Ishikawa (cell line): ENCODE measurements around the gene WDSUB1.

Experiments
- MAX ChIP-seq: IDR thresholded peaks from 2 replicates; pipeline ENCODE4 v1.6.1; 2012
- REST ChIP-seq: IDR thresholded peaks from 2 replicates; pipeline ENCODE4 v1.6.1; 2012; ENCODE audit warnings: low read depth, mild to moderate bottlenecking

DNA sequence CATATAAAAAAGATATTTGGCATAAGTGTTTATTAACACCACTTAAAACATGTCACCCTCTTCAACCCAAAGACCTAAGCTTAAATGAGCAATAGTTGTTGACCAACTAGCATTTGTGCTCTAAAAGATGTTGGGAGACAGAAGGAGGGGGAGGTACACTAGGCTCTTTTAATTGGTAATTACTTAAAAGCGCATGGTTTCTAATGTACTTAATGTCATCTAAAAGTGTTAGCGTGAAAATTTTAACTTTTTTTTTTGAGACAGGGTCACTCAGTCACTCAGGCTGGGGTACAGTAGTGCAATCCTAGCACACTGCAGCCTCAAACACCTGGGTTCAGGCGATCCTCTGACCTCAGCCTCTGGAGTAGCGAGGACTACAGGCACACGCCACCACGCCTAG is 5.5 kb downstream of the WDSUB1 start:
- TF ChIP-seq REST (no peak), MAX (no peak)
